Endodermal cell (in vitro differentiated cells): ENCODE results near the gene MAP1S. TPM values are rescaled to one million over a fixed set of nuclear protein-coding genes. Genes with fewer than 3 reads are reported as not detected.
A peak's percentile ranks its signal among the peaks of the same experiment; 100 is the strongest.

ENCODE experiments used
- DNase-seq: peaks from one replicate; pipeline ENCODE4 v3.0.0-alpha.2; 2017
- H3K27ac ChIP-seq: 2 replicates; pipeline ENCODE4 v1.5.1; 2013; ENCODE audit warnings: mild to moderate bottlenecking, low read depth, low read length, moderate library complexity
- H3K27me3 ChIP-seq: 2 replicates; pipeline ENCODE4 v1.6.1; 2013; ENCODE audit warnings: mild to moderate bottlenecking, low read length, moderate library complexity; ENCODE audit not compliant: insufficient read depth, control insufficient read depth, poor library complexity, severe bottlenecking
- H3K36me3 ChIP-seq: 2 replicates; pipeline ENCODE4 v1.7.0; 2013; ENCODE audit warnings: mild to moderate bottlenecking, low read length, moderate library complexity; ENCODE audit not compliant: control insufficient read depth, insufficient read depth
- H3K4me1 ChIP-seq: one replicate; pipeline ENCODE4 v1.7.0; 2013; ENCODE audit warnings: low read length; ENCODE audit not compliant: control insufficient read depth, insufficient read depth
- H3K4me3 ChIP-seq: 2 replicates; pipeline ENCODE4 v1.5.1; 2013; ENCODE audit warnings: mild to moderate bottlenecking, low read length, moderate library complexity
- H3K9ac ChIP-seq: 2 replicates; pipeline ENCODE4 v1.6.1; 2013; ENCODE audit warnings: mild to moderate bottlenecking, low read length, moderate library complexity; ENCODE audit not compliant: poor library complexity, severe bottlenecking; ENCODE audit errors: extremely low read depth
- H3K9me3 ChIP-seq: 2 replicates; pipeline ENCODE4 v1.6.1; 2013; ENCODE audit warnings: mild to moderate bottlenecking, low read length, moderate library complexity; ENCODE audit not compliant: control insufficient read depth
- H3K27ac Mint-ChIP-seq: 2 replicates; pipeline ENCODE4 v1.8.0; 2020; ENCODE audit warnings: mixed read lengths
- H3K27me3 Mint-ChIP-seq: 2 replicates; pipeline ENCODE4 v1.8.0; 2021; ENCODE audit warnings: mild to moderate bottlenecking, mixed read lengths; ENCODE audit not compliant: insufficient read depth
- H3K36me3 Mint-ChIP-seq: 2 replicates; pipeline ENCODE4 v1.8.0; 2020; ENCODE audit warnings: low read depth, mixed read lengths
- H3K4me1 Mint-ChIP-seq: 2 replicates; pipeline ENCODE4 v1.8.0; 2020; ENCODE audit warnings: mixed read lengths
- H3K4me3 Mint-ChIP-seq: 2 replicates; pipeline ENCODE4 v1.8.0; 2020; ENCODE audit warnings: mild to moderate bottlenecking, moderate library complexity, mixed read lengths
- H3K9me3 Mint-ChIP-seq: 2 replicates; pipeline ENCODE4 v1.8.0; 2020; ENCODE audit warnings: mild to moderate bottlenecking, mixed read lengths
- WGBS, 2 experiments: methylation state at CpG; one replicate each; pipeline versions ENCODE4 v1.1.5 to v1.1.7; 2013; ENCODE audit warnings: missing lambda C conversion rate in 2 of 2, mixed read lengths in 1 of 2; ENCODE audit not compliant: insufficient coverage in 1 of 2, insufficient read length in 1 of 2; 5-methylcytosine and 5-hydroxymethylcytosine counted together
- total RNA-seq, 2 donors: library from RNA; stranded (reverse); fragmentation: NEBNext Ultra II Directional in 1 of 2; extraction: Animal tissue kit (Norgen Biotek cat#: 25700) in 1 of 2; gene quantifications; 2 replicates in 1 of 2; 3 replicates in 1 of 2; pipeline ENCODE4 v1.2.1, GENCODE V29; 2021
- TF ChIP-seq, protein P1 (sequence below): fragments of 200-600 bp; sonication (generic); conservative IDR thresholded peaks from 2 replicates; pipeline ENCODE4 v1.5.0; 2021; ENCODE audit warnings: antibody characterized with exemption, mild to moderate bottlenecking

The MAP1S gene
- total RNA-seq, 2 donors from 2014 or later, result 90.2 to 96.7 TPM

DNA sequence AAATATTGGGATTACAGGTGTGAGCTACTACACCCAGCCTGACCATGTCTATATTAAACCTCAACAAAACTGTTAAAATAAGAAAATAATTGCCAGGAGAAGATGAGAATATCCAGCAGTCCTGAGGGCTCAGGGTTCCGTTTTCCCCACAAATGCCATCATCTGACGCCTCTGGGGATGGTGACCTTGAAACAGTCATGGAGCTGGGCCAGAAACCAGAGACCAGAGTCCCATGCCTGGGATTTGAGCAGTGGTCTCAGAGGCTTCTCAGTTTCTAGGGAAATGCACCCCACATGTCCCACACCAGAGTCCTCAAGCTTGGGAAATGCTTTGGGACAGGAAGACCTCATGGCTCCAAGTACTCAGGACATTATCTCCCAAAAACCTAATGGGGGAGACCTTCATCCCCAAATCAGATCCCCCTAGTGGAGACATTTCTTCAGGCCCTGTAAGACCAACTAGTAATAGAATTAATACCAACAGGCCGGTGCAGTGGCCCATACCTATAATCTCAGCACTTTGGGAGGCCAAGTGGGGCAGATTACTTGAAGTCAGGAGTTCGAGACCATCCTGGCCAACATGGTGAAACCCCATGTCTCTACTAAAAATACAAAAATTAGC lies 2.9 kb upstream of the MAP1S start:
- Histone ChIP-seq H3K27me3 (no peaks in the 10 kb centered on the region), H3K27ac (no peak overlapping the region), H3K4me1 (no peaks in the 10 kb centered on the region), H3K9ac (no peak overlapping the region), H3K9me3 (no peaks in the 10 kb centered on the region), H3K4me3 (no peak overlapping the region), H3K36me3 (no peaks in the 10 kb centered on the region)
- Mint-ChIP-seq H3K36me3 (peaks cover 12% of the 10 kb centered on the region), H3K27ac (no peak overlapping the region), H3K4me3 (no peak overlapping the region), H3K4me1 (peaks cover 12% of the 10 kb centered on the region), H3K9me3 (no peaks in the 10 kb centered on the region), H3K27me3 (peaks cover 3% of the 10 kb centered on the region)
- TF ChIP-seq, protein P1, sequence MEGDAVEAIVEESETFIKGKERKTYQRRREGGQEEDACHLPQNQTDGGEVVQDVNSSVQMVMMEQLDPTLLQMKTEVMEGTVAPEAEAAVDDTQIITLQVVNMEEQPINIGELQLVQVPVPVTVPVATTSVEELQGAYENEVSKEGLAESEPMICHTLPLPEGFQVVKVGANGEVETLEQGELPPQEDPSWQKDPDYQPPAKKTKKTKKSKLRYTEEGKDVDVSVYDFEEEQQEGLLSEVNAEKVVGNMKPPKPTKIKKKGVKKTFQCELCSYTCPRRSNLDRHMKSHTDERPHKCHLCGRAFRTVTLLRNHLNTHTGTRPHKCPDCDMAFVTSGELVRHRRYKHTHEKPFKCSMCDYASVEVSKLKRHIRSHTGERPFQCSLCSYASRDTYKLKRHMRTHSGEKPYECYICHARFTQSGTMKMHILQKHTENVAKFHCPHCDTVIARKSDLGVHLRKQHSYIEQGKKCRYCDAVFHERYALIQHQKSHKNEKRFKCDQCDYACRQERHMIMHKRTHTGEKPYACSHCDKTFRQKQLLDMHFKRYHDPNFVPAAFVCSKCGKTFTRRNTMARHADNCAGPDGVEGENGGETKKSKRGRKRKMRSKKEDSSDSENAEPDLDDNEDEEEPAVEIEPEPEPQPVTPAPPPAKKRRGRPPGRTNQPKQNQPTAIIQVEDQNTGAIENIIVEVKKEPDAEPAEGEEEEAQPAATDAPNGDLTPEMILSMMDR, result peak; percentile 58
- no peak for DNase-seq
- WGBS, 2 experiments, result 88 to 96% methylated on average over 4 of the region's 4 CpGs

DNA sequence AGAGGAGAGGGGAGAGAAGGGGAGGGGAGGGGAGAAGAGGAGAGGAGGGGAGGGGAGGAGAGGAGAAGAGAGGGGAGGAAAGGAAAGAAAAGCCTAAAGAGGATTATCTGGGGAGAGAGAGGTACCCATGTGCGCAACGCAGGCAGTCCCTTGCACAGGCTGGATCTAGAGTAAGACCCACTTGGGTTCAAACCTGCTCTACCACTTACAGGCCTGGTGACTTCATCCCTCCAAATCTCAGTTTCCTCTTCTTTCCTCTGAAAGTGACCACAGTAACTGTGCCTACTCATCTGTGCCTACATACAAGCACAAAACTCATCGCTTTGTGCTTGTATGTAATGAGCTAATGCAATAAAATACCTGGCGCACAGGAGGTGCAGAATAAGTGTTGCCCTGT lies 732 bp upstream of the MAP1S start:
- no peak for DNase-seq
- H3K4me3 ChIP-seq, result peak overlapping the region; percentile 79
- no peak overlapping the region for H3K27ac ChIP-seq
- H3K27me3 ChIP-seq, result no peaks in the 10 kb centered on the region
- H3K36me3 Mint-ChIP-seq, result peaks cover 20% of the 10 kb centered on the region
- 87 to 90% methylated on average over 4 of the region's 4 CpGs for WGBS, 2 experiments
- H3K4me1 Mint-ChIP-seq, result peaks cover 12% of the 10 kb centered on the region
- no peaks in the 10 kb centered on the region for H3K4me1 ChIP-seq
- peaks cover 12% of the 10 kb centered on the region for H3K36me3 ChIP-seq
- H3K27me3 Mint-ChIP-seq, result no peaks in the 10 kb centered on the region
- TF ChIP-seq, protein P1, result no peak
- no peak overlapping the region for H3K9ac ChIP-seq
- no peaks in the 10 kb centered on the region for H3K9me3 Mint-ChIP-seq
- H3K4me3 Mint-ChIP-seq, result peak overlapping the region; percentile 73
- peak overlapping the region; percentile 41 for H3K27ac Mint-ChIP-seq
- no peaks in the 10 kb centered on the region for H3K9me3 ChIP-seq

DNA sequence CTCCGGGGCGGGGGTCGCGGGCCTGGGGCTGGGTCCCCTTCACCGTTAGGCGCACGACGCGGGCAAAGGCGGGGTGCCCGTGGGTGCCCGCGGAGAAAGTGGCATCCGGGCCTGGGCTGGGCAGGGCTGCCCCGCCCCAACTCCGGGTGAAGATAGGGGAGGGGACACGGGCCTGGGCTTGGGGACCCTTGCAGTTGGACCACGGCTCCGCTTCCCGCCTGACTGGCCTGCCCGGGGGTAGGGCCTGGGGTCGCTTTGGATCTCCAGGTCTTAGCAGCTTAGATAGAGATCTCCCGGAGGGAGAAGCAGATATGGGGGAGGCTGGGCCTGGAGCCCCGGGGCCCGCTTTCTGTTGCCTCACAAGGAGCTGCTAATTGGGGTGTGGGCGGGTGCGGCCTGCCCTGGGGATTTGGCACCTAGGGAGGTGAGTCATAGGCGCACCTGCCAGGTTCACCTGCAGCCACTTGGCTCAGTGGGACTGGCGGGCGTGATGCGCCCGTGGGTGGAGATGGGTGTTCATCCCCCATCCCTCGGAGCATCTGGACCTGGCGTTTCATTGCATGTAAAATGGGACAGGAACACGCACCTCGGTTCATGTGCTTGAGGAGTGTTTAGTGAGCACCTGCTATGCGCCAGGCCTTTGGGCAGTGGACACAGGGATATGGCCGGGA lies 585 bp downstream of the MAP1S start:
- Histone ChIP-seq H3K9ac (peak overlapping the region; percentile 63), H3K4me3 (peak overlapping the region; percentile 95), H3K36me3 (peaks cover 18% of the 10 kb centered on the region), H3K27ac (no peak overlapping the region), H3K9me3 (no peaks in the 10 kb centered on the region), H3K27me3 (no peaks in the 10 kb centered on the region), H3K4me1 (no peaks in the 10 kb centered on the region)
- H3K4me3 Mint-ChIP-seq, result peak overlapping the region; percentile 73
- TF ChIP-seq, protein P1, result no peak
- peak; percentile 63 for DNase-seq
- 10 to 17% methylated on average over 25 to 38 of the region's 38 CpGs for WGBS, 2 experiments
- H3K27me3 Mint-ChIP-seq, result no peaks in the 10 kb centered on the region
- no peaks in the 10 kb centered on the region for H3K9me3 Mint-ChIP-seq
- peaks cover 32% of the 10 kb centered on the region for H3K36me3 Mint-ChIP-seq
- peaks cover 12% of the 10 kb centered on the region for H3K4me1 Mint-ChIP-seq
- H3K27ac Mint-ChIP-seq, result peak overlapping the region; percentile 70
